ENCODE results near the gene SLC18A3.

SLC18A3 gene

GRCh38 chr10:49634069-49634660, 24.1 kb downstream of the SLC18A3 start:
- H3K27ac ChIP-seq, result no peak overlapping the region
- TF ChIP-seq ZFX (IDR thresholded peaks at IDR 0.05; ENCODE audit: borderline replicate concordance) (no peak), CTCF (IDR thresholded peaks at IDR 0.05) (no peak)

GRCh38 chr10:49642311-49642710, 32.2 kb downstream of the SLC18A3 start:
- H3K27ac ChIP-seq, result no peak overlapping the region
- TF ChIP-seq CTCF (IDR thresholded peaks at IDR 0.05) (no peak), ZFX (IDR thresholded peaks at IDR 0.05; ENCODE audit: borderline replicate concordance) (no peak)

GRCh38 chr10:49643241-49644034, 33.3 kb downstream of the SLC18A3 start:
- H3K27ac ChIP-seq, result no peak overlapping the region
- TF ChIP-seq CTCF (IDR thresholded peaks at IDR 0.05) (no peak), ZFX (IDR thresholded peaks at IDR 0.05; ENCODE audit: borderline replicate concordance) (no peak)

- H3K27ac ChIP-seq, result no peak overlapping the region
- no peak for TF ChIP-seq CTCF (IDR thresholded peaks at IDR 0.05)
- no peak for TF ChIP-seq ZFX (IDR thresholded peaks at IDR 0.05; ENCODE audit: borderline replicate concordance)
Observed at GRCh38 chr10:49644035-49644646, 34.0 kb downstream of the SLC18A3 start.

- H3K27ac ChIP-seq, result no peak overlapping the region
- TF ChIP-seq ZFX (IDR thresholded peaks at IDR 0.05; ENCODE audit: borderline replicate concordance) (no peak), CTCF (IDR thresholded peaks at IDR 0.05) (no peak)
Observed at GRCh38 chr10:49645417-49645816, 35.3 kb downstream of the SLC18A3 start.

GRCh38 chr10:49645871-49646870, 36.1 kb downstream of the SLC18A3 start:
- no peak overlapping the region for H3K27ac ChIP-seq
- no peak for TF ChIP-seq ZFX (IDR thresholded peaks at IDR 0.05; ENCODE audit: borderline replicate concordance)
- TF ChIP-seq CTCF (IDR thresholded peaks at IDR 0.05), result no peak
